DOHH2 (cell line): ENCODE measurements around the gene MYO1D.
"Not testable (repeated sequence)": the region's sequence is repeated elsewhere in the genome, so short reads cannot be mapped to it uniquely, and the experiment has no call there.

ENCODE experiments used
- H3F3A ChIP-seq: fragments of 200-600 bp; sonication (generic), shearing (Covaris generic); 2 replicates; pipeline ENCODE4 v1.6.0; 2016; ENCODE audit warnings: antibody characterized with exemption, mild to moderate bottlenecking; ENCODE audit not compliant: control insufficient read depth, insufficient read depth
- H3K27ac ChIP-seq: fragments of 200-600 bp; sonication (generic); 2 replicates; pipeline ENCODE4 v1.5.1; 2014; ENCODE audit warnings: low read depth, mild to moderate bottlenecking, low read length, moderate library complexity
- H3K27me3 ChIP-seq: fragments of 200-600 bp; sonication (generic); 2 replicates; pipeline ENCODE4 v1.6.1; 2014; ENCODE audit warnings: mild to moderate bottlenecking, low read length, mixed read lengths; ENCODE audit not compliant: control insufficient read depth
- H3K36me3 ChIP-seq: fragments of 200-600 bp; sonication (generic); 2 replicates; pipeline ENCODE4 v1.6.1; 2014; ENCODE audit warnings: mild to moderate bottlenecking, low read length, moderate library complexity, mixed read lengths; ENCODE audit not compliant: control insufficient read depth
- H3K4me1 ChIP-seq: fragments of 200-600 bp; sonication (generic); 2 replicates; pipeline ENCODE4 v1.6.1; 2014; ENCODE audit warnings: mild to moderate bottlenecking, low read length, mixed read lengths; ENCODE audit not compliant: control insufficient read depth
- H3K4me2 ChIP-seq: fragments of 200-600 bp; sonication (generic); 2 replicates; pipeline ENCODE4 v1.6.0; 2014; ENCODE audit warnings: mild to moderate bottlenecking, low read length, moderate library complexity
- H3K4me3 ChIP-seq: fragments of 200-600 bp; sonication (generic); 2 replicates; pipeline ENCODE4 v1.5.1; 2014; ENCODE audit warnings: mild to moderate bottlenecking, low read length, mixed read lengths
- H3K79me2 ChIP-seq: fragments of 200-600 bp; sonication (generic); 2 replicates; pipeline ENCODE4 v1.6.1; 2014; ENCODE audit warnings: mild to moderate bottlenecking, low read length, mixed read lengths; ENCODE audit not compliant: control insufficient read depth
- H3K9me2 ChIP-seq: fragments of 200-600 bp; sonication (generic); replicated peaks from 2 replicates; pipeline ENCODE4 v1.6.1; 2014; ENCODE audit warnings: mild to moderate bottlenecking, low read length, mixed read lengths; ENCODE audit not compliant: control insufficient read depth
- H3K9me3 ChIP-seq: fragments of 200-600 bp; sonication (generic); 2 replicates; pipeline ENCODE4 v1.6.1; 2014; ENCODE audit warnings: antibody characterized with exemption, low read length, mixed read lengths; ENCODE audit not compliant: control insufficient read depth, insufficient read depth
- H4K20me1 ChIP-seq: fragments of 200-600 bp; sonication (generic); 2 replicates; pipeline ENCODE4 v1.6.0; 2014; ENCODE audit warnings: low read depth, mild to moderate bottlenecking, antibody characterized with exemption, low read length, moderate library complexity; ENCODE audit not compliant: control insufficient read depth, insufficient read depth
- EZH2phosphoT487 ChIP-seq: fragments of 200-600 bp; sonication (generic); IDR thresholded peaks from 2 replicates; pipeline ENCODE4 v1.6.1; 2017; ENCODE audit warnings: borderline replicate concordance, mild to moderate bottlenecking, antibody characterized with exemption, low read length, moderate library complexity, mixed read lengths
- TF ChIP-seq, protein P1 (sequence below): fragments of 200-600 bp; sonication (generic); IDR thresholded peaks from one replicate; pipeline ENCODE4 v1.5.1; 2014; ENCODE audit warnings: antibody characterized with exemption, mild to moderate bottlenecking, low read depth, low read length; ENCODE audit not compliant: poor library complexity, severe bottlenecking

MYO1D gene

DNA sequence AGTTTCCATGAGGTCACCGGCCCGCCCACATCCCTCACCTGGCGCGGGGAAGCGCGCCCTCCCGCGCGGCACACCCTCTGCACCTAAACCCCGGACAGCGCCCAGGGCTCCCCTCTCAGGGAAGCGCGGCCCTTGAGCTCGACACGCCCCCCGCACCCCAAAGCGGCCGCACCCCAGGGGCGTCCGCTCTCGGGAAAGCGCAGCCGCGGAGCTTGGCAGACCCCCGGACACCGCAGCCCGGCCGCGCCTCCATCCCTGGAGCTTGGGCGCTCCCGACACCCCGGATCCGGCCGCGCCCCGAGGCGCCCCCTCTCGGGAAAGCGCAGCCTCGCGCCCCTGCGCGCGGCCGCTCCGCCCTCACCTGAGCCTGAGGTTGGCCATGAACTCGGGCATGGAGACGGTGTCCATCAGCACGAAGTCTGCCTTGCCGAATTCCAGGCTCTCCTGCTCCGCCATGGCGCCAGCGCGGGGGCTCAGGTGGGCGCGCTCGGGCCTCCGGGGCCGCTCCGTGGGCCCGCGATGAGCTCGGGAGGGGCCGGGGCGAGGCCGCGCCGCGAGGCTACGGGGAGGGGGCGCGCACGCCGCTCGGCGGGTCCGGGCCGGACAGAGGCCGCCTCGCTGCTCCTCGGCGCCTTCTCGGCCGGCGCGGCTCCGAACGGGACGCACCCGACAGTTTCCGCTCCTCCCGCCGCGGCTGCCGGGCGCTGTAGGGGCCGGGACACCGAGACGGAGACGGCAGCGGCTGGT lies at the start of gene MYO1D:
TSS of gene MYO1D (minus strand) at position 708 of the 747 bp plus-strand sequence. CDS start at position 456, 252 bp downstream.
- Histone ChIP-seq H3K27ac (no peak within 1 kb of the TSS), H3K36me3 (no peaks in the 10 kb centered on the region), H3K79me2 (no peaks in the 10 kb centered on the region), H3F3A (no peaks in the 10 kb centered on the region), H3K9me2 (no peaks in the 10 kb centered on the region), H3K27me3 (peaks cover 21% of the 10 kb centered on the region), H4K20me1 (no peaks in the 10 kb centered on the region), H3K4me2 (peak within 1 kb of the TSS; percentile 92), H3K9me3 (no peaks in the 10 kb centered on the region), H3K4me3 (peak within 1 kb of the TSS; percentile 82), H3K4me1 (peaks cover 24% of the 10 kb centered on the region)
- TF ChIP-seq, protein P1, sequence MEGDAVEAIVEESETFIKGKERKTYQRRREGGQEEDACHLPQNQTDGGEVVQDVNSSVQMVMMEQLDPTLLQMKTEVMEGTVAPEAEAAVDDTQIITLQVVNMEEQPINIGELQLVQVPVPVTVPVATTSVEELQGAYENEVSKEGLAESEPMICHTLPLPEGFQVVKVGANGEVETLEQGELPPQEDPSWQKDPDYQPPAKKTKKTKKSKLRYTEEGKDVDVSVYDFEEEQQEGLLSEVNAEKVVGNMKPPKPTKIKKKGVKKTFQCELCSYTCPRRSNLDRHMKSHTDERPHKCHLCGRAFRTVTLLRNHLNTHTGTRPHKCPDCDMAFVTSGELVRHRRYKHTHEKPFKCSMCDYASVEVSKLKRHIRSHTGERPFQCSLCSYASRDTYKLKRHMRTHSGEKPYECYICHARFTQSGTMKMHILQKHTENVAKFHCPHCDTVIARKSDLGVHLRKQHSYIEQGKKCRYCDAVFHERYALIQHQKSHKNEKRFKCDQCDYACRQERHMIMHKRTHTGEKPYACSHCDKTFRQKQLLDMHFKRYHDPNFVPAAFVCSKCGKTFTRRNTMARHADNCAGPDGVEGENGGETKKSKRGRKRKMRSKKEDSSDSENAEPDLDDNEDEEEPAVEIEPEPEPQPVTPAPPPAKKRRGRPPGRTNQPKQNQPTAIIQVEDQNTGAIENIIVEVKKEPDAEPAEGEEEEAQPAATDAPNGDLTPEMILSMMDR: peak; percentile 56
- no peak; the same call in 1 of the 2 replicates for TF ChIP-seq EZH2phosphoT487

DNA sequence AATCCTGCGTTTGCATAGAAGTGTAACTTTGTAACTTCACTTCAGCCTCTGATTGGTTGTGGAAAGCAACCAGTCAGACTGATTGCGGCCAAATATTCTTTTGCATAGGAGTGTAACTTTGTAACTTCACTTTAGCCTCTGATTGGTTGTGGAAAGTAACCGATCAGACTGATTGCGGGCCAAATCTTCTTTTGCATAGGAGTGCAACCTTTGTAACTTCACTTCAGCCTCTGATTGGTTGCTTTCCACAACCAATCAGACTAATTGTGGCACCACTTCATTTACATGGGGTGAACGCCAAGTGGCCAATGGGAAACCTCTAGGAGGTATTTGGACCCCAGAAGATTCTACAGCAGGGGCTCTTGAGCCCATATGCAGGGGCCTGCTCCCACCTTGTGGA lies 49.3 kb upstream of the MYO1D start:
- H3F3A ChIP-seq: no peaks in the 10 kb centered on the region
- H4K20me1 ChIP-seq: no peaks in the 10 kb centered on the region
- no peak overlapping the region for H3K4me3 ChIP-seq
- no peaks in the 10 kb centered on the region for H3K9me2 ChIP-seq
- H3K79me2 ChIP-seq: no peaks in the 10 kb centered on the region
- H3K36me3 ChIP-seq: no peaks in the 10 kb centered on the region
- H3K9me3 ChIP-seq: no peaks in the 10 kb centered on the region
- peaks cover 25% of the 10 kb centered on the region for H3K27me3 ChIP-seq
- no peak overlapping the region for H3K4me2 ChIP-seq
- H3K4me1 ChIP-seq: no peaks in the 10 kb centered on the region
- TF ChIP-seq, protein P1: no peak
- no peak for TF ChIP-seq EZH2phosphoT487
- H3K27ac ChIP-seq: no peak overlapping the region

DNA sequence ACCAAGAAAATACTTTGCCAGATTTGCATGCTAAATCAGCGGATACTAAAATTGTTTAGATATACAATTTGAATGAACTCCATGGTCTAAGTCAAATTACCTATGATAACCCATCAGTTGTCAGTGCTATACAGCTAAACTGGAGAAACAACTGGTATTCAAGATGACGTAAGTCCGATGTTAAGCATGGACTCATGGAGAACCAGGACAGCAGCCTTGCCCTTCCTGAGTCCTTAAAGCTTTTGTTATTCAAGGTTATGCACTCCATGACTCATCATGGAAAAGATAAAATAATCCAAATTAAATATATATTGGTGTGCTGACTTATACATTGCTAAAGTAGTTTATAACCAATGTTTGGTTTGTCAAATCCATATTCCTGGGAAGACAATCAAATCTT lies 47.0 kb upstream of the MYO1D start:
- H3K36me3 ChIP-seq, H3F3A ChIP-seq, H3K4me1 ChIP-seq, H3K27ac ChIP-seq, H4K20me1 ChIP-seq, H3K4me3 ChIP-seq, H3K79me2 ChIP-seq, H3K4me2 ChIP-seq, H3K9me2 ChIP-seq, H3K9me3 ChIP-seq: not testable (repeated sequence)
- H3K27me3 ChIP-seq: peaks cover 14% of the 10 kb centered on the region

DNA sequence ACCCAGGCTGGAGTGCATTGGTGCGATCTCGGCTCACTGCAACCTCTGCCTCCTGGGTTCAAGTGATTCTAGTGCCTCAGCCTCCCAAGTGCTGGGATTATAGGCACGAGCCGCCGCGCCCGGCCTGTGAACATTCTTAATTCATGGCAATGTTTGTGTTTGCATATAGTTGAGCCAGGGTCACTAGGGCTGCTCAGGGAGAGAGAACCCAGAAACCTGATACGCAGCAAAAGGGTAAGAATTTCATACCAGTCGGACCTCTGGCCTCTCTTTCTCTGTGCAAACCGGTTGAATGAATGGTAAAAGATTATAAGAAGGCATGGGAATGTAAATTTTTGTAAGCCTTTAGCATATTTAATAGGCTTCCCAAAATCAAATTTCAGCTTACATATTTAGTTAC lies 44.1 kb upstream of the MYO1D start:
- Histone ChIP-seq H3K4me2 (no peak overlapping the region), H3F3A (no peaks in the 10 kb centered on the region), H3K4me1 (no peaks in the 10 kb centered on the region), H3K27me3 (no peaks in the 10 kb centered on the region), H3K79me2 (no peaks in the 10 kb centered on the region), H3K9me2 (no peaks in the 10 kb centered on the region), H4K20me1 (no peaks in the 10 kb centered on the region), H3K27ac (no peak overlapping the region), H3K36me3 (no peaks in the 10 kb centered on the region), H3K4me3 (no peak overlapping the region), H3K9me3 (no peaks in the 10 kb centered on the region)
- no peak for TF ChIP-seq EZH2phosphoT487
- TF ChIP-seq, protein P1: no peak
